ENCODE data around the gene RETREG3. TPM values are rescaled to one million over a fixed set of nuclear protein-coding genes. Genes with fewer than 3 reads are reported as not detected.

Gene RETREG3
- total and polyA plus RNA-seq, 9 of the 15 experiments (the other 6 are each of a cell fraction or from before 2014, with no cell fraction given): 4.1 to 39.0 (median 16.9) TPM

- TF ChIP-seq SMAD3 (CRISPR knock-in tag; conservative IDR thresholded peaks at IDR 0.05): no peak
- TF ChIP-seq IFI16 (CRISPR knock-in tag; IDR thresholded peaks at IDR 0.05): no peak
- no peak for TF ChIP-seq ZSCAN32 (CRISPR knock-in tag; IDR thresholded peaks at IDR 0.05)
- no peak for TF ChIP-seq XRCC4 (IDR thresholded peaks at IDR 0.05; ENCODE audit: extremely low read depth, insufficient read depth, insufficient read length)
- no peak for TF ChIP-seq RBBP5 (IDR thresholded peaks at IDR 0.05; ENCODE audit: borderline replicate concordance, insufficient read depth, low read length, poor library complexity, severe bottlenecking)
- TF ChIP-seq SMAD4 (CRISPR knock-in tag; conservative IDR thresholded peaks at IDR 0.05): peak; percentile 74
- TF ChIP-seq, protein P1, sequence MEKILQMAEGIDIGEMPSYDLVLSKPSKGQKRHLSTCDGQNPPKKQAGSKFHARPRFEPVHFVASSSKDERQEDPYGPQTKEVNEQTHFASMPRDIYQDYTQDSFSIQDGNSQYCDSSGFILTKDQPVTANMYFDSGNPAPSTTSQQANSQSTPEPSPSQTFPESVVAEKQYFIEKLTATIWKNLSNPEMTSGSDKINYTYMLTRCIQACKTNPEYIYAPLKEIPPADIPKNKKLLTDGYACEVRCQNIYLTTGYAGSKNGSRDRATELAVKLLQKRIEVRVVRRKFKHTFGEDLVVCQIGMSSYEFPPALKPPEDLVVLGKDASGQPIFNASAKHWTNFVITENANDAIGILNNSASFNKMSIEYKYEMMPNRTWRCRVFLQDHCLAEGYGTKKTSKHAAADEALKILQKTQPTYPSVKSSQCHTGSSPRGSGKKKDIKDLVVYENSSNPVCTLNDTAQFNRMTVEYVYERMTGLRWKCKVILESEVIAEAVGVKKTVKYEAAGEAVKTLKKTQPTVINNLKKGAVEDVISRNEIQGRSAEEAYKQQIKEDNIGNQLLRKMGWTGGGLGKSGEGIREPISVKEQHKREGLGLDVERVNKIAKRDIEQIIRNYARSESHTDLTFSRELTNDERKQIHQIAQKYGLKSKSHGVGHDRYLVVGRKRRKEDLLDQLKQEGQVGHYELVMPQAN (IDR thresholded peaks at IDR 0.05; ENCODE audit: borderline replicate concordance): peak; percentile 37; the same call in 1 of the 2 replicates
- no peak for TF ChIP-seq ZNF785 (CRISPR knock-in tag; IDR thresholded peaks at IDR 0.05)
- TF ChIP-seq RBM14 (IDR thresholded peaks at IDR 0.05; ENCODE audit: borderline replicate concordance, insufficient read depth, low read depth, low read length): no peak
- TF ChIP-seq MYBL2 (IDR thresholded peaks at IDR 0.05; ENCODE audit: low read depth): no peak
- TF ChIP-seq MYBL2 (CRISPR knock-in tag; IDR thresholded peaks at IDR 0.05; ENCODE audit: borderline replicate concordance): no peak
- no peak for TF ChIP-seq KAT8 (IDR thresholded peaks at IDR 0.05; ENCODE audit: low read depth)
- no peak for TF ChIP-seq ZNF277 (CRISPR knock-in tag; IDR thresholded peaks at IDR 0.05; ENCODE audit: borderline replicate concordance)
- no peak for TF ChIP-seq ZNF584 (CRISPR knock-in tag; IDR thresholded peaks at IDR 0.05; ENCODE audit: low read depth)
- peak; percentile 68 for TF ChIP-seq CREB1 (IDR thresholded peaks at IDR 0.05)
- TF ChIP-seq CREB1 (CRISPR knock-in tag; IDR thresholded peaks at IDR 0.05): peak; percentile 67; the same call in 1 of the 2 replicates
- TF ChIP-seq HDGF (IDR thresholded peaks at IDR 0.05): peak; percentile 77; the same call in 1 of the 2 replicates
- TF ChIP-seq POU5F1 (IDR thresholded peaks at IDR 0.05; ENCODE audit: borderline replicate concordance, low read depth, low read length, partially characterized antibody): no peak
- no peak for TF ChIP-seq ATF1 (CRISPR knock-in tag; IDR thresholded peaks at IDR 0.05)
- peak; percentile 65 for TF ChIP-seq ATF1 (tag; IDR thresholded peaks at IDR 0.05)
- no peak for TF ChIP-seq ZBTB43 (CRISPR knock-in tag; IDR thresholded peaks at IDR 0.05)
- no peak for TF ChIP-seq ZKSCAN3 (CRISPR knock-in tag; IDR thresholded peaks at IDR 0.05)
- 0 out of 2 replicates have a peak, but pooled peaks have one; percentile 46 for TF ChIP-seq HNRNPL (IDR thresholded peaks at IDR 0.05; ENCODE audit: low read depth, low read length)
- TF ChIP-seq PTRF (tag; IDR thresholded peaks at IDR 0.05): no peak
- TF ChIP-seq FOSL1 (tag; conservative IDR thresholded peaks at IDR 0.05): no peak
Measured at GRCh38 chr17:42553161-42553818, 55.9 kb downstream of the RETREG3 start (continued).
